ENCODE results near the gene BLOC1S4.

- TF ChIP-seq EZH2phosphoT487 (IDR thresholded peaks at IDR 0.05; ENCODE audit: insufficient read depth, low read depth) (no peak), EZH2 (IDR thresholded peaks at IDR 0.05; ENCODE audit: insufficient read depth, poor library complexity, severe bottlenecking) (no peak)
Measured at GRCh38 chr4:6731780-6732179, 15.8 kb downstream of the BLOC1S4 start.

Measured in GM23248 (cell line).